Pancreas (tissue), 10 donors: ENCODE results near the gene PFAS. TPM values are rescaled to one million over a fixed set of nuclear protein-coding genes. Genes with fewer than 3 reads are reported as not detected.

ENCODE experiments used
- ATAC-seq, 4 donors: fragments of 200-7000 bp; cut with Tn5 transposase; one replicate each; pipeline versions ENCODE4 v1.8.0 to v1.9.1; 2020; ENCODE audit warnings: mild to moderate bottlenecking in 4 of 4, moderate library complexity in 4 of 4
- DNase-seq, 6 donors: peaks; one replicate each; pipeline ENCODE4 v3.0.0-alpha.2; 2020
- FAIRE-seq: peaks from 2 replicates; lab custom pipeline; 2012; peaks lifted over from hg19 to GRCh38; lab: Jason Lieb, UNC
- H3K27ac ChIP-seq, 4 donors: fragments of 200-600 bp; sonication (generic); 1 replicate in 3 of 4; 2 replicates in 1 of 4; pipeline versions ENCODE4 v1.5.0 to v1.8.0; 2020
- H3K27me3 ChIP-seq, 4 donors: fragments of 200-600 bp; one replicate each; pipeline ENCODE4 v1.8.0; 2021
- H3K36me3 ChIP-seq, 3 donors: fragments of 200-600 bp; sonication (generic) in 1 of 3; one replicate each; pipeline versions ENCODE4 v1.5.0 to v1.8.0; 2020 to 2021
- H3K4me1 ChIP-seq, 3 donors: fragments of 200-600 bp; one replicate each; pipeline ENCODE4 v1.8.0; 2021
- H3K4me3 ChIP-seq, 4 donors: fragments of 200-600 bp; sonication (generic) in 2 of 4; one replicate each; pipeline versions ENCODE4 v1.5.0 to v1.8.0; 2020 to 2021
- H3K9me3 ChIP-seq, 4 donors: fragments of 200-600 bp; one replicate each; pipeline ENCODE4 v1.8.0; 2021
- WGBS, 2 donors: extraction: QIAGEN DNeasy Blood & Tissue Kit; methylation state at CpG; one replicate each; pipeline ENCODE4 v1.1.7; 2013; 5-methylcytosine and 5-hydroxymethylcytosine counted together
- intact Hi-C, 3 donors: fragments of 100-400 bp; cut with DNase I; formaldehyde crosslinking; loops; one replicate each; pipeline versions ENCODE4 v1.11.1 to v1.14.2; 2022
- polyA plus RNA-seq, 2 donors: library from polyadenylated mRNA; stranded (reverse); fragments of 200-250 nt; gene quantifications; one replicate each; pipeline ENCODE4 v1.2.3, GENCODE V29; 2013
- total RNA-seq, 6 donors: library from RNA; stranded (reverse); fragmentation: NEBNext Ultra II Directional in 4 of 6; extraction: Animal tissue kit (Norgen Biotek cat#: 25700) in 4 of 6; gene quantifications; one replicate each; pipeline versions ENCODE4 v1.2.1 to v1.2.4, GENCODE V29; 2021 to 2023
- TF ChIP-seq, protein P1 (sequence below), 4 donors: fragments of 200-600 bp; sonication (generic) in 3 of 4; IDR thresholded peaks; one replicate each; pipeline versions ENCODE4 v1.5.0 to v1.8.0; 2021; ENCODE audit warnings: antibody characterized with exemption in 4 of 4
- donor health status: healthy with polysubstance abuse.
- donor health status: DM: no; HTN: no; CAD: no; lungs with moderate emphysema.
- donor health status: DM: no; HTN: no; CAD: no.
- donor health status: control.
- donor health status: control.
- donor health status: Bipolar disorder and iron deficiency.
- donor health status: DM: yes; HTN: yes; CAD: no.
- donor health status: DM: no; HTN: no; CAD: no.
- donor health status: DM: no; HTN: no; CAD: no.
- donor health status: DM: yes; HTN: yes; CAD: no.

The PFAS gene
- total and polyA plus RNA-seq, 8 donors: 11.5 to 21.4 (median 18.7) TPM

DNA sequence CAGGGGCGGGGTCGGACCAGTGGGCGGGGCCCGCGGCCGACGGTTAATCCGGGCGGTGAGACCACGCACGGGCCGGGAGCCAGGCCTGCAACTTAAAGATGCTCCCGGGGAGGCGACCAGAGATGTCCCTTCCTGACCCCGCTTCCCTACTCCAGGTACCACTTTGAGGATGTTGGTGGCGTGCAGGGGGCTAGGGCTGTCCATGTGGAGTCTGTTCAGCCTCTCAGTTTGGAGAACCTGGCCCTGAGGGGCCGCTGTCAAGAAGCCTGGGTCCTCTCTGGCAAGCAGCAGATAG is 40.0 kb downstream of the PFAS start:
- Histone ChIP-seq H3K27me3 (no peaks in the 10 kb centered on the region), H3K9me3 (no peaks in the 10 kb centered on the region), H3K4me3 (peak overlapping the region; percentile 41 to 80 (median 53)), H3K36me3 (no peaks in the 10 kb centered on the region), H3K4me1 (peaks cover 17 to 37% (median 20%) of the 10 kb centered on the region in 3 donors), H3K27ac (peak overlapping the region in 3 of 4 donors; percentile 66 to 88 (median 86))
- intact Hi-C loops: no loop called here
- 28 to 42% methylated on average over 17 of the region's 17 CpGs for whole genome bisulfite sequencing, 2 donors
- DNase-seq (peak in 5 of 6 donors; percentile 41 to 82 (median 73)), ATAC-seq (no peak), FAIRE-seq (no peak)
- TF ChIP-seq, protein P1, sequence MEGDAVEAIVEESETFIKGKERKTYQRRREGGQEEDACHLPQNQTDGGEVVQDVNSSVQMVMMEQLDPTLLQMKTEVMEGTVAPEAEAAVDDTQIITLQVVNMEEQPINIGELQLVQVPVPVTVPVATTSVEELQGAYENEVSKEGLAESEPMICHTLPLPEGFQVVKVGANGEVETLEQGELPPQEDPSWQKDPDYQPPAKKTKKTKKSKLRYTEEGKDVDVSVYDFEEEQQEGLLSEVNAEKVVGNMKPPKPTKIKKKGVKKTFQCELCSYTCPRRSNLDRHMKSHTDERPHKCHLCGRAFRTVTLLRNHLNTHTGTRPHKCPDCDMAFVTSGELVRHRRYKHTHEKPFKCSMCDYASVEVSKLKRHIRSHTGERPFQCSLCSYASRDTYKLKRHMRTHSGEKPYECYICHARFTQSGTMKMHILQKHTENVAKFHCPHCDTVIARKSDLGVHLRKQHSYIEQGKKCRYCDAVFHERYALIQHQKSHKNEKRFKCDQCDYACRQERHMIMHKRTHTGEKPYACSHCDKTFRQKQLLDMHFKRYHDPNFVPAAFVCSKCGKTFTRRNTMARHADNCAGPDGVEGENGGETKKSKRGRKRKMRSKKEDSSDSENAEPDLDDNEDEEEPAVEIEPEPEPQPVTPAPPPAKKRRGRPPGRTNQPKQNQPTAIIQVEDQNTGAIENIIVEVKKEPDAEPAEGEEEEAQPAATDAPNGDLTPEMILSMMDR (IDR thresholded peaks at IDR 0.05): no peak

DNA sequence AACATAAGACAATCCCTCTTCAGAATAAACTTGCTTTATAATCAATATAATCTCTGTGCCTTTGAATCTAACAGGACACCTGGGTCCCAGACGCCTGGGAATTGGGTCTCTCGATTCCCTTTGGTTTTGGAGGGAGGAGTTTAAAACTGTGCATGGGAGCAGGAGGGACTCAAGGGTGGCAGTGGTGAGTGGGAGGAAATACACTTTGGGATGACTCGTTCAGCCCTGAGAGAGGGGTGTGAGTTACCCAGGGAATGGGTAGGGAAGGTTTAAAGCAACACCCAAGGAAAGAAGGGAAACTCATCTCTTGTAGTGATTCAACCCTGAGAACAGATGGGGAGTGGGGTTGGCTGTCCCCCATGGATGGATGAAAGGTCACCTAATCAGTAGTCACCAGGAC is 41.0 kb downstream of the PFAS start:
- intact Hi-C loops: no loop called here
- H3K4me3 ChIP-seq: no peak overlapping the region
- H3K4me1 ChIP-seq: peaks cover 15 to 35% (median 24%) of the 10 kb centered on the region in 3 donors
- H3K9me3 ChIP-seq: no peaks in the 10 kb centered on the region
- H3K27me3 ChIP-seq: no peaks in the 10 kb centered on the region
- H3K36me3 ChIP-seq: no peaks in the 10 kb centered on the region
- FAIRE-seq (no peak), ATAC-seq (no peak), DNase-seq (peak in 1 of 6 donors; percentile 1)
- H3K27ac ChIP-seq: no peak overlapping the region
- TF ChIP-seq, protein P1 (IDR thresholded peaks at IDR 0.05): no peak
- WGBS, 2 donors: 61 to 68% methylated on average over 3 of the region's 3 CpGs

DNA sequence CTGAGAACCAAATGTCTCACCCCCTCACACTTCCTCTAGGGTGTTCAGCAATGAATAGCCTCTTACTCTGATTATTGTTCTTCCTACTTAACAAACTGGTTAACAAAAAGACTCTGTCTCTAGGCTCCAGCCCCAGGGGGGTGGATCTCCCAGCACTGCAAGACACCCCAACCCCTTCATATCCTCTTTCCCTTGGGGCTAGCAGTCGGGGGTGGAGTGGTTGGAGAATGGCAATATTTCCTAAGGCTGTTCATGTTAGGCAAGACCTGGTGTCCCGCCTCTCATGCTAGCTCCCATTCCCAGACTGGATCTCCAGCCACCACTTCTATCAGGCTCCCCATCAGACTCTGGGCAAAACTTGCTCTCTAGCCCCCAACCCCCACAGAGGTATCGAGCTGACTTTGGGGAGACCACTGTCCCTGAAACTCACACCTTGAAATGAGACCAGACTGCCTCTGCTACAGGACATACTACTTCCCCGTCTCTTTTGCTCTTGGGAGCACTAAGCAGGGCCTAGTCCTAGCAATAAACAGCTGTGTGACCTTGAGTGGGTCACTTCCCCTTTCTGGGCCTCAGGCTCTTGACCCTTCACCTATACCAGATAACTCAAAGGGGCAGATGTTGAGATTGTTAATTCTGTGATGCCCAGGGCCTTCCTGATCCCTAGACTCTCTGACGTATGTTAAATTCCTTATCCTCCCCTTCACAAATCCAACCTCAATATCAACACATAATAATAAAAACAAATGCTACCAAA is 43.7 kb downstream of the PFAS start:
- DNase-seq (peak in 1 of 6 donors; percentile 4), ATAC-seq (no peak), FAIRE-seq (no peak)
- Histone ChIP-seq H3K9me3 (no peaks in the 10 kb centered on the region), H3K4me1 (peaks cover 4 to 15% (median 11%) of the 10 kb centered on the region in 3 donors), H3K36me3 (no peaks in the 10 kb centered on the region), H3K4me3 (no peak overlapping the region), H3K27me3 (no peaks in the 10 kb centered on the region), H3K27ac (no peak overlapping the region)
- WGBS, 2 donors: 88 to 94% methylated on average over 5 of the region's 5 CpGs
- intact Hi-C loops: no loop called here
- TF ChIP-seq, protein P1 (IDR thresholded peaks at IDR 0.05): no peak

DNA sequence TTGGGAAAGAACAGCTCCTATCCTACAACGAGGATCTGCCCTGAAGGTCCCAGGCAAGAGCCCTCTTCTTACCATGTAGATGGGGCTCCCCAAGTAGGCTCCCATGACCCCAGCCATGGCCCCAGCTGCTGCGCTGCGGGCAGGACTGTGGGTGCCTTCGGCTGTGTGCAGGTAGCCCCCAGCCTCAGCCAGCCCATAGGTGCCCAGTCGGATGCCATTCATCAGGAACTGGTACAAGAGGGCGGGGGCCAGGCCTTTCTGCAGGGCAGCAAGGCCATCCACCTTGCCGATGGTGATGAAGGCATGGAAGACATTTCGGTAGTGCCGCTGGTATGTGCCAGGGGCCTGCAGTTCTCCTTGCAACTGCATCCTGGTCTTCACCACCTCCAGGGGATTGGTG is 45.3 kb downstream of the PFAS start:
- H3K27me3 ChIP-seq: no peaks in the 10 kb centered on the region
- FAIRE-seq: no peak
- 82 to 87% methylated on average over 9 of the region's 9 CpGs for WGBS, 2 donors
- ATAC-seq: no peak
- no peak overlapping the region for H3K27ac ChIP-seq
- TF ChIP-seq, protein P1 (IDR thresholded peaks at IDR 0.05): no peak
- H3K36me3 ChIP-seq: no peaks in the 10 kb centered on the region
- H3K4me1 ChIP-seq: peaks cover 0 to 8% (median 6%) of the 10 kb centered on the region in 3 donors
- H3K4me3 ChIP-seq: peak overlapping the region in 1 of 4 donors; percentile 85
- no peaks in the 10 kb centered on the region for H3K9me3 ChIP-seq
- intact Hi-C loops: no loop called here
- DNase-seq: peak in 1 of 6 donors; percentile 71

DNA sequence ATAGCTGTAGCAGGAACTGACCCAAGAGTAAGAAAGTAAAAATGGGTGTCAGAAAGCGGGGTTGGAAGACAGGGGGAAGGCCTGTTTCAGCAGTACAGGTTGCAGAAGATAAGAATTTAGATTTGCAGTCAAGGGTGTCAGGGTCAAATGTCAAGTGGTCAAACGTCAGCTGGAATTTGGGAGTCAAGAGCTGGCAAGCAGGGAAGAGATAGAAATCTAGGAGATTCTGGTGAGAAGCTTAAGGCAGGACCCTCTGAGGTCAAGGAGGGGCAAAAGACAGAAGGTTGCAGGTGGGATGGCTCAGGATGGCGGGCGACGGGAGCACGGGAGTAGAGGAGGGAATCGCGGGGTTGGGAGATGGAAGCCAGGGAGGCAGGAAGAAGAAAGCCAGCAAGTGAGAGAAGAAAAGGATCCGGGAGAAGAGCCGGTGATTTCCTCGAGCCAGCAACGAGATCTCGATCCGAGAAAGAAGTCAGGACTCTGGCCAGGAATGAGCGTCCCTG is 45.8 kb downstream of the PFAS start:
- intact Hi-C loops: loop anchor here in 1 of 3 donors (5.0 kb wide), 1 partner anchor 38 kb away; no protein-coding TSS in a partner anchor
- TF ChIP-seq, protein P1 (IDR thresholded peaks at IDR 0.05): no peak
- WGBS, 2 donors: 5 to 6% methylated on average over 15 of the region's 15 CpGs
- H3K27ac ChIP-seq: peak overlapping the region; percentile 73 to 87 (median 80)
- DNase-seq: peak in 2 of 6 donors; percentile 6 to 33
- no peaks in the 10 kb centered on the region for H3K9me3 ChIP-seq
- no peak for FAIRE-seq
- peak overlapping the region; percentile 49 to 85 (median 59) for H3K4me3 ChIP-seq
- no peaks in the 10 kb centered on the region for H3K27me3 ChIP-seq
- ATAC-seq: peak; percentile 11 to 23 (median 14)
- peaks cover 0 to 8% (median 4%) of the 10 kb centered on the region in 3 donors for H3K4me1 ChIP-seq
- no peaks in the 10 kb centered on the region for H3K36me3 ChIP-seq
